AG09309 (cell line): ENCODE results near the gene AHDC1.

Experiments
- DNase-seq: peaks from one replicate; pipeline ENCODE4 v3.0.0-alpha.2; 2010; ENCODE audit warnings: low read depth
- H3K4me3 ChIP-seq: 2 replicates; pipeline ENCODE4 v1.5.1; 2011; ENCODE audit warnings: mild to moderate bottlenecking, low read depth, low read length, moderate library complexity; ENCODE audit not compliant: control insufficient read depth
- TF ChIP-seq, protein P1 (sequence below): IDR thresholded peaks from 2 replicates; pipeline ENCODE4 v1.5.1; 2011; ENCODE audit warnings: mild to moderate bottlenecking, low read depth, low read length, inconsistent platforms; ENCODE audit not compliant: insufficient read depth, control insufficient read depth; ENCODE audit errors: missing control alignments

The AHDC1 gene

DNA sequence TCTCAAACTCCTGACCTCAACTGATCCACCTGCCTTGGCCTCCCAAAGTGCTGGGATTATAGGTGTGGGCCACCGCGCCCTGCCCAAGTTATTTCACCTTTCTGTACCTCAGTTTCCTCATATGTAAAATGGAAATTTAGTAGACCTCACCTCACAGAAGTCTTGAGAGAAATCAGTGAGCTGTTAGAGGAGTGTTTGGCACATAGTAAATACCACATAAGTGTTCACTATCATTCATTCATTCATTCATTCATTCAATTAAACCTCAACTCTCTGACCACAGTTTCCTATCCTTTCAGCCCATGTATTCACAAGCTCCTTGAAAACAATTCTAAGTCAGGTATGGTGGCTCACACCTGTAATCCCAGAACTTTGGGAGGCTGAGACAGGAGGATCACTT lies 34.9 kb upstream of the AHDC1 start:
- DNase-seq = no peak
- no peak overlapping the region for H3K4me3 ChIP-seq
- TF ChIP-seq, protein P1, sequence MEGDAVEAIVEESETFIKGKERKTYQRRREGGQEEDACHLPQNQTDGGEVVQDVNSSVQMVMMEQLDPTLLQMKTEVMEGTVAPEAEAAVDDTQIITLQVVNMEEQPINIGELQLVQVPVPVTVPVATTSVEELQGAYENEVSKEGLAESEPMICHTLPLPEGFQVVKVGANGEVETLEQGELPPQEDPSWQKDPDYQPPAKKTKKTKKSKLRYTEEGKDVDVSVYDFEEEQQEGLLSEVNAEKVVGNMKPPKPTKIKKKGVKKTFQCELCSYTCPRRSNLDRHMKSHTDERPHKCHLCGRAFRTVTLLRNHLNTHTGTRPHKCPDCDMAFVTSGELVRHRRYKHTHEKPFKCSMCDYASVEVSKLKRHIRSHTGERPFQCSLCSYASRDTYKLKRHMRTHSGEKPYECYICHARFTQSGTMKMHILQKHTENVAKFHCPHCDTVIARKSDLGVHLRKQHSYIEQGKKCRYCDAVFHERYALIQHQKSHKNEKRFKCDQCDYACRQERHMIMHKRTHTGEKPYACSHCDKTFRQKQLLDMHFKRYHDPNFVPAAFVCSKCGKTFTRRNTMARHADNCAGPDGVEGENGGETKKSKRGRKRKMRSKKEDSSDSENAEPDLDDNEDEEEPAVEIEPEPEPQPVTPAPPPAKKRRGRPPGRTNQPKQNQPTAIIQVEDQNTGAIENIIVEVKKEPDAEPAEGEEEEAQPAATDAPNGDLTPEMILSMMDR = no peak

DNA sequence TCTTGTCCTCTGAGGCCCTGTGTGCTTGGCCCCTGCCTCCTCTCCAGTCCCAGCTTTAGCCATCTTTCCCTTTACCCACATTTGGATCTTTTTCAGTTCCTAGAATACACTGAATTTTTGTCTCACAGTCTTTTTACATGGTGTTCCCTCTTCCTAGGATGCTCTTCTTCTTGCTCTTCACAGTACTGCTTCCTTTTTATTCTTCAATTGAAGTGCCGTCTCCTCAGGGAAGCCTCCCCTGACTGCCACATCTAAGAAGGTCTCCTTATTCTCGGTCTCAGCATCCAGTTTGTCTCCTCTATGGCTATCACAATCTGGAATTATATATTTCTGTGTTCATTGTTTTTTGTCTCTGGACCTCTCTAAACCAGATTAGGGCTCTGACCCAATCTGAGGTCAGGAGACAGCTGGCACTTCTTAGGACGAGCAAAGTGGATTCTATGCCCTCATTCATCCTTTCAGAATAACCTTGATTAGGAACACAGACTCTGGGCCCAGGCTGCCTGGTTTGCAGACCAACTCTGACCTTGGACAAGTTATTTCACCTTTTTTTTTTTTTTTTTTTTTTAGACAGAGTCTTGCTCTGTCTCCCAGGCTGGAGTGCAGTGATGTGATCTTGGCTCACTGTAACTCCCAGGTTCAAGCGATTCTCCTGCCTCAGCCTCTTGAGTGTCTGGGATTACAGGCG lies 34.2 kb upstream of the AHDC1 start:
- TF ChIP-seq, protein P1 = no peak
- no peak for DNase-seq
- no peak overlapping the region for H3K4me3 ChIP-seq

DNA sequence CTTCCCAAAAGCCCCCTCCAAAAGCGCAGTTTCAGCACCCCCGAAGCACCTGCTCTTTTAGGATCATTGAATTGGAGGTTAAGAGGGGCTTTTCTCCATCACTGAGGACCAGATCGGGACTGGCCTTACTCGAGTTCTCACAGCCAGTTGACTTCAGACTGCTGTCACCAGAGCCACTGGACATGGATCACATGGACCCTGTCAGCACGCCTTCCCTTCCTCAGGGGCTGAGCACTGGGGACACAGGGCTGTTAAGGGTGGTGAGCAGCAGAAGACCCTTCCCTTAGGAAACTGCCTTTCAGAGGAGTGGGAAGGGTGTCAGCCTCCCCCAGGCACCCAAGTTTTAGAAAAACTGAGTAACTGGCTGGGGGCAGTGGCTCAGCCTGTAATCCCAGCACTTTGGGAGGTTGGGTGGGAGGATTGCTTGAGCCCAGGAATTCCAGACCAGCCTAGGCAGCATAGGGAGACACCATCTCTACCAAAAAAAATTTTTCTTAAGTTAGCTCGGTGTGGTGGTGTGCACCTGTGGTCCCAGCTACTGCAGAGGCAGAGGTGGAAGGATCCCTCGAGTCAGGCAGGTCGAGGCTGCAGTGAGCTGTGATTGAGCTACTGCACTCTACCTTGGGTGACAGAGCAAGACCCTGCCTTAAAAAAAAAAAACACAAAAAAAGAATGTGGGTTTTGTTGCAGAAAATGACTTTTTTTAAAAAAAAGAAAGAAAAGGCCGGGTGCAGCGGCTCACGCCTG lies 31.6 kb upstream of the AHDC1 start:
- H3K4me3 ChIP-seq = no peak overlapping the region
- TF ChIP-seq, protein P1 = no peak
- DNase-seq = no peak

DNA sequence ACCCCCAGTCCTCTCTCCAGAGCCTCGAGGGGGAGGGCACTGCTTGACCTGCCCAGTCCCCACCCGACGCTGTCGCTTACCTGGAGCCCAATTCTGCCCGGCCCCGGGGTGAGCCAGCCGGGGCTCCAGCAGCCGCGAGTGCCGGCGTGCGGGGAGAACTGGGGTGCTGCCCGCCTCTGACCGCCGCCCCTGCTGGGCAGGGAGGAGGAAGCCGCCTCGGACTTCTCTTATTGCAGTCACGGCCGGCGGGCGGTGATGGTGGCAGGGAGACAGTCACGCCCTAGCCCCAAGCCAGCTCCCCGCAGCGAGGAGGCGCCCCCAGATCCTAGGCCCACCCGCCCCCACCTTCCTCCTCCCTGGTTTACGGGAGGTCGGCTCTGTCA lies 31.0 kb upstream of the AHDC1 start, which contains the start of gene FGR:
TSS of gene FGR (minus strand) at position 201 of the 383 bp plus-strand sequence. CDS start 11,269 bp downstream, outside the sequence.
- no peak for DNase-seq
- H3K4me3 ChIP-seq = peak within 1 kb of the TSS; percentile 3
- TF ChIP-seq, protein P1 = no peak

DNA sequence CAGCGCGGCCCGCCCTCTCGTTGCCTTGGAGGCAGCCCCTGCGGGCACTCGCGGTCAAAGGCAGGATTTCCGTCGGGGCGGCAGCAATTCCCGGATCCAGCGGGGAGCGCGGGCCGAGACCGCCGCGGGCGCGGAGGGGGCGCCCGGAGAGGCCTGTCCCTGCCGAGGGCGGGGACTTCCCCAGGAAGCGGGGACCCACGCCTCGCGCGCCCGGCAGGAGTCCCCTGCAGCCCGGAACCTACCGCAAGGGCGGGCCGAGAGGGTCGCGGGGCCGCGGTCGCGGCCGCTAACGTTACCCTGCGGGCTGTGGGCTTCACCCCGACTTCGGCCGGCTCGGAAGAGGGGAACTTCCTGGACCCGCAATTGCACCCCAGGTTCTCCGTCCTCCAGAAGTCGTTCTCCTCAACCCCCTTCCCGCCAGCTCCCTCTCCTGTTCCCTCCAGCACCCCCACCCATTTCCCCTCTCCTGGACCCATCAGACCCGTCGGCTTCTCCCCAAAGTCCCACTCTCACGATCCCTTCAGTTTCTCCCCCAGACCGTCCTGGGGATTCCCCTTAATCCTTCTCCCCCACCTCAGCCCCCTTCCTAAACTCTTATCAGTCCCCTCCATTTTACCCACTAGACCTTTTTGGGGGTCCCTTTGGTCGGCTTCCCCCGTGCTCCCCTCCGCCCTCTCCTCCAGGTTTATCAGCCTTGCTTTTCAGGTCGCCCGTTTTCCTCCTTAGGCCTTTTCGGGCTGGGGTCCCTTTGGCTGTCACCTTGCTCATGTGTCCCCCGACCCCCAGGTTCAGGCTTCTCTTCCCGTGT lies 30.4 kb upstream of the AHDC1 start:
- TF ChIP-seq, protein P1 = no peak
- peak overlapping the region; percentile 3 for H3K4me3 ChIP-seq
- DNase-seq = no peak

DNA sequence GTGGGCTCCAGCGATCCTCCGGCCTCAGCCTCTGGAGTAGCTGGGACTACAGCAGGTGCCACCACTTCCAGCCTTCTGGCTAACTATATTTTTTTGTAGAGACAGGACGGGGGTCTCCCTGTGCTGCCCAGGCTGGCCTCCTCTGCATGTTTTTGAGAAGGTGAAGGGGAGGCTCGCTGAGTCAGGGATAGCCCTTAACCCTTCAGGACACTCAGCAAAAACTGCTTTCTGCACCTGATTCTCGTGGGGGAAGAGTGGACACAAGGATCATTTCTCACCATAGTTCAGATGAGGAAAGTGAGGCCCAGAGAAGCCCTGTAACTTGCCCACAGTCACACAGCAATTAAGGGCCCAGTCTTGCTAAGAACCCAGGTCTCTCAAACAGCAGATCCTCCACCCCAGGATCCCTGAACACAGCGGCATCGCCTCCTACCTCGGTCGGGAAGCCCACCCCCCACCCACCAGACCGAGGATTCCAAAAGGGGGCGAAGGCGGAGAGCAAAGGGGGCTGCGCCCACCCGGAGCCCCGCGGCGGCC lies 29.8 kb upstream of the AHDC1 start:
- DNase-seq = no peak
- TF ChIP-seq, protein P1 = no peak
- H3K4me3 ChIP-seq = 0 out of 2 replicates have a peak overlapping the region, but pooled peaks have one; percentile 2
